Left lung (tissue), 10 donors: ENCODE data around the gene NELFB. TPM values are rescaled to one million over a fixed set of nuclear protein-coding genes. Genes with fewer than 3 reads are reported as not detected.

ENCODE experiments used
- ATAC-seq: fragments of 200-7000 bp; cut with Tn5 transposase; one replicate; pipeline ENCODE4 v1.9.1; 2020; ENCODE audit warnings: moderate library complexity
- DNase-seq, 4 donors: peaks; one replicate each; pipeline ENCODE4 v3.0.0-alpha.2; 2013 to 2020
- H3K27ac ChIP-seq, 2 donors: fragments of 200-600 bp; sonication (generic) in 1 of 2; one replicate each; pipeline versions ENCODE4 v1.5.0 to v1.8.0; 2020 to 2021
- H3K27me3 ChIP-seq, 2 donors: fragments of 200-600 bp; sonication (generic) in 1 of 2; one replicate each; pipeline versions ENCODE4 v1.5.0 to v1.8.0; 2020 to 2021
- H3K36me3 ChIP-seq, 2 donors: fragments of 200-600 bp; sonication (generic) in 1 of 2; one replicate each; pipeline versions ENCODE4 v1.5.0 to v1.8.0; 2020 to 2021
- H3K4me1 ChIP-seq, 2 donors: fragments of 200-600 bp; one replicate each; pipeline ENCODE4 v1.8.0; 2021
- H3K4me3 ChIP-seq, 2 donors: fragments of 200-600 bp; sonication (generic) in 1 of 2; one replicate each; pipeline versions ENCODE4 v1.5.0 to v1.8.0; 2020 to 2021; ENCODE audit warnings: mild to moderate bottlenecking in 1 of 2
- H3K9me3 ChIP-seq, 2 donors: fragments of 200-600 bp; sonication (generic) in 1 of 2; one replicate each; pipeline versions ENCODE4 v1.5.0 to v1.8.0; 2020 to 2021
- CTCF ChIP-seq, 2 donors: fragments of 200-600 bp; sonication (generic) in 1 of 2; IDR thresholded peaks; one replicate each; pipeline versions ENCODE4 v1.5.0 to v1.8.0; 2021; ENCODE audit warnings: antibody characterized with exemption in 2 of 2
- intact Hi-C, 2 donors: fragments of 100-400 bp; cut with DNase I; formaldehyde crosslinking; loops; one replicate each; pipeline versions ENCODE4 v1.11.2 to v1.14.2; 2022
- polyA plus RNA-seq, 6 donors: library from polyadenylated mRNA; unstranded; fragments of 120-200 nt; gene quantifications; one replicate each; pipeline ENCODE4 v1.2.1, GENCODE V29; 2013; ENCODE audit not compliant: insufficient read length in 6 of 6
- total RNA-seq, 2 donors: library from RNA; stranded (reverse); fragmentation: NEBNext Ultra II Directional; extraction: Animal tissue kit (Norgen Biotek cat#: 25700); gene quantifications; one replicate each; pipeline ENCODE4 v1.2.1, GENCODE V29; 2021
- donor health status: DM: no; HTN: yes; CAD: no.
- donor health status: DM: no; HTN: no; CAD: no.

Gene NELFB
- total and polyA plus RNA-seq, 8 donors: 47.8 to 62.9 (median 55.6) TPM

- intact Hi-C loops: no loop called here
- H3K27me3 ChIP-seq: no peaks in the 10 kb centered on the region
- peaks cover 0 to 12% of the 10 kb centered on the region in 2 donors for H3K36me3 ChIP-seq
- H3K27ac ChIP-seq: no peak overlapping the region
- no peaks in the 10 kb centered on the region for H3K9me3 ChIP-seq
- peak in 1 of 4 donors; percentile 32 for DNase-seq
- H3K4me1 ChIP-seq: peaks cover 13 to 28% of the 10 kb centered on the region in 2 donors
- TF ChIP-seq CTCF (IDR thresholded peaks at IDR 0.05): no peak
- no peak overlapping the region for H3K4me3 ChIP-seq
- no peak for ATAC-seq
Measured at GRCh38 chr9:137252555-137253506, 2.3 kb upstream of the NELFB start.

GRCh38 chr9:137253717-137254623 lies 1.2 kb upstream of the NELFB start:
- Histone ChIP-seq H3K4me1 (peaks cover 13 to 28% of the 10 kb centered on the region in 2 donors), H3K36me3 (peaks cover 0 to 22% of the 10 kb centered on the region in 2 donors), H3K27me3 (no peaks in the 10 kb centered on the region), H3K27ac (peak overlapping the region in 1 of 2 donors; percentile 83), H3K9me3 (no peaks in the 10 kb centered on the region), H3K4me3 (peak overlapping the region; percentile 98 to 99)
- peak; percentile 1 for ATAC-seq
- no peak for TF ChIP-seq CTCF (IDR thresholded peaks at IDR 0.05)
- intact Hi-C loops: no loop called here
- no peak for DNase-seq

- no peak for DNase-seq
- Histone ChIP-seq H3K36me3 (peaks cover 0 to 27% of the 10 kb centered on the region in 2 donors), H3K27ac (peak overlapping the region; percentile 53 to 83), H3K4me3 (peak overlapping the region; percentile 98 to 99), H3K4me1 (peaks cover 13 to 28% of the 10 kb centered on the region in 2 donors), H3K9me3 (no peaks in the 10 kb centered on the region), H3K27me3 (no peaks in the 10 kb centered on the region)
- TF ChIP-seq CTCF (IDR thresholded peaks at IDR 0.05): no peak
- intact Hi-C loops: no loop called here
- peak; percentile 41 for ATAC-seq
Measured at GRCh38 chr9:137255448-137256114, 454 bp downstream of the NELFB start.

- no peak for TF ChIP-seq CTCF (IDR thresholded peaks at IDR 0.05)
- intact Hi-C loops: no loop called here
- DNase-seq: no peak
- Histone ChIP-seq H3K4me1 (peaks cover 13 to 28% of the 10 kb centered on the region in 2 donors), H3K27ac (no peak overlapping the region), H3K27me3 (no peaks in the 10 kb centered on the region), H3K36me3 (peaks cover 0 to 27% of the 10 kb centered on the region in 2 donors), H3K4me3 (peak overlapping the region; percentile 98 to 99), H3K9me3 (no peaks in the 10 kb centered on the region)
- no peak for ATAC-seq
Measured at GRCh38 chr9:137256362-137256761, 1.2 kb downstream of the NELFB start.
